Erythroblast (primary cell): ENCODE measurements around the gene CD82.

Experiments used
- GATA1 ChIP-seq: IDR thresholded peaks from 2 replicates; pipeline ENCODE4 v1.6.1; 2011; ENCODE audit warnings: low read depth, mild to moderate bottlenecking, control low read depth, low read length, moderate library complexity
- POLR2A ChIP-seq: IDR thresholded peaks from 2 replicates; pipeline ENCODE4 v1.6.1; 2011; ENCODE audit warnings: mild to moderate bottlenecking, low read length

DNA sequence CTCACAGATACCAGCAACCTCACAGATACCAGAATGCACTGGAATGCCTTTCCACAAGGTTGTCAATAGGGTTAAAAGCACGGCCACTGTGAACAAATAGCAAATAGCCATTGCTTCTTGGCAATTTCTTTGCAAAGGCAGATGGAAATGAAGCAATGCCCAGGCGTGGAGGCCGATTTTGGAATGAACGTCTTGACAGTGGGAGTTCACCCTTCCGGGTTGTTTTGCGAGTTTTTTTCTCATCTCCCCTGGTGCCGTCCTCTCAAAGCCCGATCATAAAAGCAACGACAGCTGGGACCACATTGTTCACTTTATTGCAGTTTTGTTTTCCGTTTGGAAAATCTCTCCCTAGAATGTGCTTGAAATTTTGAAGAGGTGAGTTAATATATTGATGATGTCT is 38.0 kb upstream of the CD82 start:
- TF ChIP-seq POLR2A = no peak
- TF ChIP-seq GATA1 = no peak
